CD14-positive monocyte (primary cell): ENCODE results near the gene DDX52. TPM values are rescaled to one million over a fixed set of nuclear protein-coding genes. Genes with fewer than 3 reads are reported as not detected.

ENCODE experiments used
- DNase-seq, 3 donors: peaks; one replicate each; pipeline ENCODE4 v3.0.0-alpha.2; 2011 to 2022
- H2AFZ ChIP-seq: 2 replicates; pipeline ENCODE4 v1.6.0; 2012; ENCODE audit warnings: mild to moderate bottlenecking, low read depth, low read length, inconsistent platforms; ENCODE audit not compliant: insufficient read depth, poor library complexity, severe bottlenecking
- H3K27ac ChIP-seq, 2 donors: 1 replicate in 1 of 2; 2 replicates in 1 of 2; pipeline ENCODE4 v1.5.1; 2012 to 2013; ENCODE audit warnings: low read length in 2 of 2, control low read depth in 1 of 2, inconsistent platforms in 1 of 2, low read depth in 1 of 2, mild to moderate bottlenecking in 1 of 2
- H3K27me3 ChIP-seq, 2 donors: one replicate each; pipeline versions ENCODE4 v1.6.0 to v1.6.1; 2011 to 2013; ENCODE audit warnings: low read length in 2 of 2; ENCODE audit not compliant: control insufficient read depth in 2 of 2, insufficient read depth in 2 of 2
- H3K36me3 ChIP-seq, 2 donors: replicated peaks in 1 of 2; 1 replicate in 1 of 2; 2 replicates in 1 of 2; pipeline versions ENCODE4 v1.5.1 to v1.6.1; 2012 to 2013; ENCODE audit warnings: low read length in 2 of 2, control low read depth in 1 of 2, inconsistent platforms in 1 of 2, mild to moderate bottlenecking in 1 of 2; ENCODE audit not compliant: insufficient read depth in 2 of 2, control insufficient read depth in 1 of 2
- H3K4me1 ChIP-seq, 2 donors: 1 replicate in 1 of 2; 2 replicates in 1 of 2; pipeline versions ENCODE4 v1.5.1 to v1.6.1; 2012 to 2013; ENCODE audit warnings: low read length in 2 of 2, control low read depth in 1 of 2, inconsistent platforms in 1 of 2, mild to moderate bottlenecking in 1 of 2, moderate library complexity in 1 of 2; ENCODE audit not compliant: insufficient read depth in 2 of 2, control insufficient read depth in 1 of 2
- H3K4me2 ChIP-seq: replicated peaks from 2 replicates; pipeline ENCODE3; 2012; ENCODE audit warnings: low read length, moderate library complexity, mild to moderate bottlenecking; ENCODE audit not compliant: poor library complexity, severe bottlenecking; ENCODE audit errors: extremely low read depth
- H3K4me3 ChIP-seq, 3 experiments: fragments of 200-600 bp in 1 of 3; sonication (generic) in 1 of 3; replicated peaks in 1 of 3; 1 replicate in 2 of 3; 2 replicates in 1 of 3; pipeline ENCODE4 v1.5.1; 2011 to 2013; ENCODE audit warnings: low read length in 3 of 3, mild to moderate bottlenecking in 3 of 3, control low read depth in 2 of 3, low read depth in 2 of 3, inconsistent platforms in 1 of 3, moderate library complexity in 1 of 3
- H3K79me2 ChIP-seq: 2 replicates; pipeline ENCODE4 v1.6.0; 2012; ENCODE audit warnings: mild to moderate bottlenecking, control low read depth, inconsistent platforms, low read length, moderate library complexity; ENCODE audit not compliant: insufficient read depth
- H3K9ac ChIP-seq: 2 replicates; pipeline ENCODE4 v1.6.0; 2017; ENCODE audit warnings: low read length, mild to moderate bottlenecking; ENCODE audit not compliant: insufficient read depth, poor library complexity, severe bottlenecking
- H3K9me3 ChIP-seq, 2 donors: replicated peaks in 1 of 2; 1 replicate in 1 of 2; 2 replicates in 1 of 2; pipeline versions ENCODE4 v1.5.1 to v1.6.1; 2012 to 2013; ENCODE audit warnings: low read length in 2 of 2, control low read depth in 1 of 2; ENCODE audit not compliant: control insufficient read depth in 1 of 2, insufficient read depth in 1 of 2
- H4K20me1 ChIP-seq: 2 replicates; pipeline ENCODE4 v1.6.0; 2012; ENCODE audit warnings: mild to moderate bottlenecking, low read length, control low read depth, moderate library complexity; ENCODE audit not compliant: insufficient read depth
- H3K27ac Mint-ChIP-seq, 7 donors: one replicate each; pipeline ENCODE4 v1.8.0; 2020; ENCODE audit warnings: mild to moderate bottlenecking in 7 of 7, mixed read lengths in 7 of 7, moderate library complexity in 6 of 7, inconsistent platforms in 2 of 7
- H3K27me3 Mint-ChIP-seq, 3 donors: one replicate each; pipeline ENCODE4 v1.8.0; 2021 to 2022; ENCODE audit warnings: low read depth in 3 of 3, mild to moderate bottlenecking in 3 of 3, mixed read lengths in 3 of 3, moderate library complexity in 3 of 3, inconsistent platforms in 1 of 3
- H3K36me3 Mint-ChIP-seq, 2 donors: one replicate each; pipeline ENCODE4 v1.8.0; 2020; ENCODE audit warnings: mixed read lengths in 2 of 2, inconsistent platforms in 1 of 2, mild to moderate bottlenecking in 1 of 2
- H3K4me1 Mint-ChIP-seq: one replicate; pipeline ENCODE4 v1.8.0; 2020; ENCODE audit warnings: mild to moderate bottlenecking, mixed read lengths
- H3K4me3 Mint-ChIP-seq, 2 donors: one replicate each; pipeline ENCODE4 v1.8.0; 2020; ENCODE audit warnings: mild to moderate bottlenecking in 2 of 2, mixed read lengths in 2 of 2, moderate library complexity in 1 of 2
- H3K9me3 Mint-ChIP-seq, 7 donors: one replicate each; pipeline ENCODE4 v1.8.0; 2020 to 2022; ENCODE audit warnings: mixed read lengths in 7 of 7, mild to moderate bottlenecking in 6 of 7, moderate library complexity in 6 of 7, inconsistent platforms in 2 of 7
- CTCF ChIP-seq: fragments of 200-600 bp; IDR thresholded peaks from one replicate; pipeline ENCODE4 v1.8.0; 2022; ENCODE audit warnings: antibody characterized with exemption, mild to moderate bottlenecking
- WGBS: methylation state at CpG from one replicate; pipeline ENCODE4 v1.1.5; 2013; ENCODE audit warnings: missing lambda C conversion rate; ENCODE audit not compliant: insufficient coverage; 5-methylcytosine and 5-hydroxymethylcytosine counted together
- intact Hi-C, 2 donors: fragments of 100-400 bp; cut with micrococcal nuclease; formaldehyde crosslinking; loops; one replicate each; pipeline versions ENCODE4 v1.15.0 to v1.15.1; 2023
- polyA plus RNA-seq, 3 donors: library from polyadenylated mRNA; depleted of rRNA in 1 of 3; unstranded in 2 of 3; stranded (reverse) in 1 of 3; fragments of 300-500 nt in 2 of 3; fragments of >200 nt in 1 of 3; fragmentation: Illumina TruSeq in 2 of 3; gene quantifications; 1 replicate in 2 of 3; 2 replicates in 1 of 3; pipeline ENCODE4 v1.2.3, GENCODE V29; 2012 to 2021

The DDX52 gene
- polyA plus RNA-seq, 3 donors: 6.4 to 11.3 (median 8.8) TPM

- Histone ChIP-seq H3K9ac (no peak overlapping the region), H4K20me1 (no peaks in the 10 kb centered on the region), H3K79me2 (no peaks in the 10 kb centered on the region), H3K9me3 (no peaks in the 10 kb centered on the region), H3K4me3 (no peak overlapping the region), H2AFZ (no peak overlapping the region), H3K27me3 (peaks cover 24 to 32% of the 10 kb centered on the region in 2 donors), H3K4me2 (no peak overlapping the region), H3K4me1 (no peaks in the 10 kb centered on the region), H3K27ac (no peak overlapping the region), H3K36me3 (no peaks in the 10 kb centered on the region)
- intact Hi-C loops: no loop called here
- no CpG with 5 or more reads among the region's 2 CpGs for WGBS
- Mint-ChIP-seq H3K9me3 (peaks cover 0 to 1% (median 0%) of the 10 kb centered on the region in 7 donors), H3K4me3 (peak overlapping the region in 1 of 2 donors; percentile 24), H3K4me1 (no peaks in the 10 kb centered on the region), H3K27me3 (peaks cover 21 to 42% (median 32%) of the 10 kb centered on the region in 3 donors), H3K27ac (no peak overlapping the region), H3K36me3 (no peaks in the 10 kb centered on the region)
- no peak for DNase-seq
- no peak for TF ChIP-seq CTCF
Measured at GRCh38 chr17:37651849-37652248, 8.6 kb upstream of the DDX52 start.

- Mint-ChIP-seq H3K9me3 (peaks cover 0 to 2% (median 0%) of the 10 kb centered on the region in 7 donors), H3K36me3 (no peaks in the 10 kb centered on the region), H3K27ac (no peak overlapping the region), H3K27me3 (peaks cover 30 to 54% (median 39%) of the 10 kb centered on the region in 3 donors), H3K4me3 (no peak overlapping the region), H3K4me1 (no peaks in the 10 kb centered on the region)
- Histone ChIP-seq H3K4me2 (no peak overlapping the region), H3K9me3 (no peaks in the 10 kb centered on the region), H4K20me1 (no peaks in the 10 kb centered on the region), H3K27me3 (peaks cover 37 to 44% of the 10 kb centered on the region in 2 donors), H3K4me1 (no peaks in the 10 kb centered on the region), H3K27ac (no peak overlapping the region), H2AFZ (no peak overlapping the region), H3K4me3 (no peak overlapping the region), H3K36me3 (no peaks in the 10 kb centered on the region), H3K79me2 (no peaks in the 10 kb centered on the region), H3K9ac (no peak overlapping the region)
- intact Hi-C loops: no loop called here
- peak; percentile 24 for TF ChIP-seq CTCF
- DNase-seq: peak in 2 of 3 donors; percentile 8 to 16
- WGBS: 13% methylated on average over 1 of the region's 6 CpGs
Measured at GRCh38 chr17:37650419-37651003, 7.3 kb upstream of the DDX52 start.
